MCF 10A (cell line): ENCODE results near the gene DCP1B. TPM values are rescaled to one million over a fixed set of nuclear protein-coding genes. Genes with fewer than 3 reads are reported as not detected.

Source experiments
- BruUV-seq: library from RNA; stranded (reverse); fragments of 400-500 nt; replicated peaks from 2 replicates; lab custom pipeline; 2021; lab: Mats Ljungman, UMichigan
- CTCF ChIA-PET: fragments of 300-600 bp; sonication (Branson Sonifier 250); formaldehyde crosslinking; extraction: SDS; loops from one replicate; lab custom pipeline; 2021; ENCODE audit warnings: antibody characterized with exemption, inconsistent platforms; lab: Yijun Ruan, JAX
- POLR2A ChIA-PET: fragments of 300-600, 350-650 bp; sonication (Branson Sonifier 250); formaldehyde crosslinking; extraction: SDS; loops from one replicate; lab custom pipeline; 2020; ENCODE audit warnings: antibody characterized with exemption, inconsistent platforms; lab: Yijun Ruan, JAX
- DNase-seq: peaks from one replicate; pipeline ENCODE4 v3.0.0-alpha.2; 2018; ENCODE audit not compliant: unreplicated experiment
- H3K27ac Mint-ChIP-seq: one replicate; pipeline ENCODE4 v1.8.0; 2022; ENCODE audit warnings: mild to moderate bottlenecking, low read depth, mixed read lengths; ENCODE audit not compliant: unreplicated experiment
- H3K27me3 Mint-ChIP-seq: one replicate; pipeline ENCODE4 v1.8.0; 2022; ENCODE audit warnings: mixed read lengths; ENCODE audit not compliant: insufficient read depth, unreplicated experiment
- H3K36me3 Mint-ChIP-seq: one replicate; pipeline ENCODE4 v1.8.0; 2022; ENCODE audit warnings: mild to moderate bottlenecking, moderate library complexity, mixed read lengths; ENCODE audit not compliant: insufficient read depth, unreplicated experiment
- H3K4me1 Mint-ChIP-seq: one replicate; pipeline ENCODE4 v1.8.0; 2022; ENCODE audit warnings: mixed read lengths; ENCODE audit not compliant: insufficient read depth, unreplicated experiment
- H3K4me3 Mint-ChIP-seq: one replicate; pipeline ENCODE4 v1.8.0; 2022; ENCODE audit warnings: mild to moderate bottlenecking, moderate library complexity, mixed read lengths; ENCODE audit not compliant: unreplicated experiment
- H3K9me3 Mint-ChIP-seq: one replicate; pipeline ENCODE4 v1.8.0; 2022; ENCODE audit warnings: mixed read lengths; ENCODE audit not compliant: unreplicated experiment
- intact Hi-C: fragments of 100-400 bp; cut with micrococcal nuclease; formaldehyde crosslinking; loops from 2 replicates; pipeline ENCODE4 v1.14.1; 2022
- total RNA-seq: library from RNA; stranded (reverse); gene quantifications from 2 replicates; pipeline ENCODE4 v1.2.3, GENCODE V29; 2022
- TF ChIP-seq, protein P1 (sequence below): fragments of 200-600 bp; IDR thresholded peaks from one replicate; pipeline ENCODE4 v1.8.0; 2022; ENCODE audit warnings: antibody characterized with exemption, mild to moderate bottlenecking; ENCODE audit not compliant: unreplicated experiment

The DCP1B gene
- total RNA-seq, 1 experiment from 2014 or later = 5.5 TPM

DNA sequence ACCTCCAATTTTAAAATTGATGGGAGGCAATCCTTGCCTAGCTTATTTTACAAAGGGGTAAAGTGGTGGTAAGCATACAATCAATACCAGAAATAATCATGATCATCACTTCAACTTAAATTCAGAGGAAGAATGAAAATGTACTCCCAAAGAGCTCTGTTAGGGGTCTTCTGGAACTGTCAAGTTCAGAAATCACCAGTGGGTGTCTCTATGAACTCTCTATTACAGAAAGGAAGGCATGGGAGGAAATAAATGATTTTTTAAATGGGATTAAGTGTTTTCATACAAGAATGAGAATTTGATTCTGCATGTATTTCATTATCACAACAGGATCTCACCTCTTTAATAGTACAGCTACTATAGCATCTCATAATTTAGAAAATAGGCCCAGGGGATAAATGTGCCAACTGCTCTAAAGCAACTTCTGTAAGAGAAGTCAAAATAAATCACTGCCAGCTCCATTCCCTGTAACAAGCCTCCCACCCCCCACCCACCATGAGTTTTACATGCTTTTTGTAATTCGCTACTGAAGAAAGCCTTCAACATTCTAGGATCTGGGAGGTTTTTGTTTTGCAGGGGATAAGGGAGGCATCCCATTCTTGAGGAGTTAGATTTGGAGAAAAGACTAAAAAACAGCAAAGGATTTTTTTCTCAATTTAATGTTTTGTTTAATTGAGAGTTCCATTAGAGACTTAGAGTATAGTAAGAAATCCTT lies 9.7 kb downstream of the DCP1B start:
- DNase-seq = no peak
- ChIA-PET POLR2A (interaction anchor here (0.6 to 3.0 kb wide), 5 partner anchors 9 to 204 kb away, joined by 3 to 23 read pairs (median 3); partner anchors contain the start of gene DCP1B), CTCF (interaction anchor here (0.6 to 1.4 kb wide), 3 partner anchors 10 to 1467 kb away, joined by 3 to 5 read pairs (median 4); no protein-coding TSS in a partner anchor)
- H3K36me3 Mint-ChIP-seq = peaks cover 7% of the 10 kb centered on the region
- TF ChIP-seq, protein P1, sequence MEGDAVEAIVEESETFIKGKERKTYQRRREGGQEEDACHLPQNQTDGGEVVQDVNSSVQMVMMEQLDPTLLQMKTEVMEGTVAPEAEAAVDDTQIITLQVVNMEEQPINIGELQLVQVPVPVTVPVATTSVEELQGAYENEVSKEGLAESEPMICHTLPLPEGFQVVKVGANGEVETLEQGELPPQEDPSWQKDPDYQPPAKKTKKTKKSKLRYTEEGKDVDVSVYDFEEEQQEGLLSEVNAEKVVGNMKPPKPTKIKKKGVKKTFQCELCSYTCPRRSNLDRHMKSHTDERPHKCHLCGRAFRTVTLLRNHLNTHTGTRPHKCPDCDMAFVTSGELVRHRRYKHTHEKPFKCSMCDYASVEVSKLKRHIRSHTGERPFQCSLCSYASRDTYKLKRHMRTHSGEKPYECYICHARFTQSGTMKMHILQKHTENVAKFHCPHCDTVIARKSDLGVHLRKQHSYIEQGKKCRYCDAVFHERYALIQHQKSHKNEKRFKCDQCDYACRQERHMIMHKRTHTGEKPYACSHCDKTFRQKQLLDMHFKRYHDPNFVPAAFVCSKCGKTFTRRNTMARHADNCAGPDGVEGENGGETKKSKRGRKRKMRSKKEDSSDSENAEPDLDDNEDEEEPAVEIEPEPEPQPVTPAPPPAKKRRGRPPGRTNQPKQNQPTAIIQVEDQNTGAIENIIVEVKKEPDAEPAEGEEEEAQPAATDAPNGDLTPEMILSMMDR = no peak
- peak overlapping the region; percentile 50 for H3K27ac Mint-ChIP-seq
- peaks cover 10% of the 10 kb centered on the region for H3K4me1 Mint-ChIP-seq
- no peaks in the 10 kb centered on the region for H3K9me3 Mint-ChIP-seq
- BruUV-seq = no TSS peak
- no peak overlapping the region for H3K4me3 Mint-ChIP-seq
- intact Hi-C loops = no loop called here
- no peaks in the 10 kb centered on the region for H3K27me3 Mint-ChIP-seq

DNA sequence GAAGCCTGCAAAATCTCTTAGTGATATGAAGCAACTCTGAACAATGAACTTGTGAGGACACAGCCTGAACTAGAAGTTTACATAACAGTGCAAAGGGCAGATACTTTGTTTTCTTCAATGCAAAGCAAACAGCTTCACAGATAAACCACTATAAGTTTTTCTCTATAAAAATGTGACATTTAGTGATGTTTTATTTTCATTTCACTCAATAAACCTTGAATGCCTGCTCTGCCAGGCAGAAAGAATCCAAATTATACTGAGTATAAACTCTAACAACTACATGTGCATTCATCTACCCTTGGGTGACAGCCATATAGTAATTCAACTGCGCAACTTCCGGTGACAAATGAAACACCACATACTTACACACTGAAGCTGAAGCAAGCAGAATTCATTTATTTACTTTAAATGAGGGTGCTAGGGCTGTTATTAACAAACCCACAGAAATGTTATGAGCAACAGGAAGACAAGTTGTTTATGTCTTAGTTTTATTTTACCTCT lies 10.3 kb downstream of the DCP1B start:
- Mint-ChIP-seq H3K4me1 (peaks cover 10% of the 10 kb centered on the region), H3K4me3 (no peak overlapping the region), H3K27me3 (no peaks in the 10 kb centered on the region), H3K9me3 (no peaks in the 10 kb centered on the region), H3K27ac (peak overlapping the region; percentile 50), H3K36me3 (peaks cover 7% of the 10 kb centered on the region)
- intact Hi-C loops = no loop called here
- TF ChIP-seq, protein P1 = no peak
- peak; percentile 80 for DNase-seq
- CTCF ChIA-PET = interaction anchor here (0.6 to 1.4 kb wide), 3 partner anchors 9 to 1466 kb away, joined by 3 to 5 read pairs (median 4); no protein-coding TSS in a partner anchor
- BruUV-seq = no TSS peak
- POLR2A ChIA-PET = interaction anchor here (0.6 to 3.0 kb wide), 3 partner anchors 8 to 204 kb away, joined by 3 to 23 read pairs (median 3); partner anchors contain the start of gene DCP1B

DNA sequence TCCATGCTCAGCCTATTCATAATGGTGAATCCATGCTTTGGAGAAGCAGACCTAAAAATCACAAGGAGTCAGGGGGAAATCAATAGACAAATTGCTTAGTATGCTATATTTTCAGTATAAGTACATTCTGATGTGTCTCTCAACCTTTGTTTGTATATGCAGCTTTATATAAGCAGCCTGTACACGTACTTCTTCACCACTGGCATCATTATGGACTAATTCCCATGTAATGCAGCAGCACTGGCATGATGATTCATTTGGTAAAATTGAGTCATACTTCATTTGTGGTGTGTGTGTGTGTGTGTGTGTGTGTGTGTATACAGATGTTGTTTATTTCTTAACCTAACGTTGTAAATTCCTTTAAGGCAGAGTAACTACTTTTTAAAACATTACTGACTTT lies 10.9 kb downstream of the DCP1B start:
- H3K4me3 Mint-ChIP-seq = no peak overlapping the region
- peaks cover 7% of the 10 kb centered on the region for H3K36me3 Mint-ChIP-seq
- no peaks in the 10 kb centered on the region for H3K9me3 Mint-ChIP-seq
- ChIA-PET POLR2A (interaction anchor here (0.7 to 3.0 kb wide), 2 partner anchors 10 to 301 kb away, joined by 3 to 23 read pairs; partner anchors contain the start of gene DCP1B), CTCF (interaction anchor here (1.0 kb wide), 2 partner anchors 30 to 33 kb away, joined by 3 read pairs; no protein-coding TSS in a partner anchor)
- peaks cover 10% of the 10 kb centered on the region for H3K4me1 Mint-ChIP-seq
- DNase-seq = peak; percentile 83
- H3K27ac Mint-ChIP-seq = no peak overlapping the region
- no TSS peak for BruUV-seq
- intact Hi-C loops = no loop called here
- TF ChIP-seq, protein P1 = no peak
- H3K27me3 Mint-ChIP-seq = no peaks in the 10 kb centered on the region

DNA sequence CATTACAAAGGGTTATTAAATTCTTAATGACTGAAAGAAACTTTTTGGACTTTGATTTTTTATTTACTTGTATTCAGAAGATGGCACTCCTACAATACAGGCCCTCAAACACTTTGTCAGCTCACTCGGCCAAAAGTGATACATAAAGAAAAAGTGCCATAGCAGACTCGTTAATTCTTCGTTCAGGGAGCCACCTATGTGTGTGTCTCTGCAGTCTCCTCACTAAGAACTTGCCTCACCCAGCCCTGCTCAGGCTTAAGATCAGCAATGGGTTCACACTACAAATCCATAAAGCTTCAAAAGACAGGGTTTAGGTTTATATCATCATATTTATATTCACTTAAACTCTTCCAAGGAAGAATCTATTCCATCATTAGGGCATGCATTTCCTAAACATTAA lies 11.5 kb downstream of the DCP1B start:
- peak; percentile 49 for DNase-seq
- peaks cover 8% of the 10 kb centered on the region for H3K36me3 Mint-ChIP-seq
- no peak overlapping the region for H3K4me3 Mint-ChIP-seq
- peaks cover 10% of the 10 kb centered on the region for H3K4me1 Mint-ChIP-seq
- BruUV-seq = no TSS peak
- intact Hi-C loops = no loop called here
- H3K9me3 Mint-ChIP-seq = no peaks in the 10 kb centered on the region
- ChIA-PET POLR2A (interaction anchor here (0.7 to 3.0 kb wide), 3 partner anchors 11 to 302 kb away, joined by 3 to 23 read pairs (median 3); partner anchors contain the start of gene DCP1B), CTCF (interaction anchor here (1.0 kb wide), 2 partner anchors 29 to 33 kb away, joined by 3 read pairs; no protein-coding TSS in a partner anchor)
- H3K27me3 Mint-ChIP-seq = no peaks in the 10 kb centered on the region
- no peak overlapping the region for H3K27ac Mint-ChIP-seq
- TF ChIP-seq, protein P1 = no peak
